CD4-positive, alpha-beta T cell (primary cell): Measurements from ENCODE around the gene C1QTNF7. TPM values are rescaled to one million over a fixed set of nuclear protein-coding genes. Genes with fewer than 3 reads are reported as not detected.

Experiments used
- ATAC-seq: fragments of 200-7000 bp; cut with Tn5 transposase; one replicate; pipeline ENCODE4 v1.10.0; 2022; ENCODE audit warnings: mild to moderate bottlenecking; ENCODE audit not compliant: poor library complexity
- CTCF ChIA-PET: fragments of 350-600 bp; sonication (Branson Sonifier 250); formaldehyde crosslinking; loops from one replicate; lab custom pipeline; 2021; ENCODE audit warnings: antibody characterized with exemption, inconsistent platforms; lab: Charles Lee
- POLR2A ChIA-PET: fragments of 350-600 bp; sonication (Branson Sonifier 250); formaldehyde crosslinking; loops from one replicate; lab custom pipeline; 2021; ENCODE audit warnings: antibody characterized with exemption, inconsistent platforms; lab: Charles Lee
- DNase-seq, 14 experiments: peaks; one replicate each; pipeline ENCODE4 v3.0.0-alpha.2; 2013 to 2020; ENCODE audit warnings: mixed read lengths in 2 of 14
- H3K27ac ChIP-seq, 2 donors: one replicate each; pipeline versions ENCODE4 v1.5.1 to v1.7.0; 2013; ENCODE audit warnings: low read length in 2 of 2, low read depth in 1 of 2, mild to moderate bottlenecking in 1 of 2
- H3K27me3 ChIP-seq, 2 experiments: 1 replicate in 1 of 2; 2 replicates in 1 of 2; pipeline versions ENCODE4 v1.6.1 to v1.7.0; 2013; ENCODE audit warnings: low read length in 2 of 2, control low read depth in 1 of 2, mild to moderate bottlenecking in 1 of 2, moderate library complexity in 1 of 2; ENCODE audit not compliant: insufficient read depth in 2 of 2, control insufficient read depth in 1 of 2
- H3K36me3 ChIP-seq: one replicate; pipeline ENCODE4 v1.6.1; 2013; ENCODE audit warnings: low read length, control low read depth; ENCODE audit not compliant: insufficient read depth
- H3K4me1 ChIP-seq: one replicate; pipeline ENCODE4 v1.6.1; 2013; ENCODE audit warnings: low read length, control low read depth; ENCODE audit not compliant: insufficient read depth
- H3K4me3 ChIP-seq: one replicate; pipeline ENCODE4 v1.5.1; 2013; ENCODE audit warnings: mild to moderate bottlenecking, low read length, moderate library complexity
- H3K9me3 ChIP-seq, 2 experiments: 1 replicate in 1 of 2; 2 replicates in 1 of 2; pipeline versions ENCODE4 v1.6.1 to v1.7.0; 2013; ENCODE audit warnings: low read length in 2 of 2, mild to moderate bottlenecking in 2 of 2, control low read depth in 1 of 2, moderate library complexity in 1 of 2; ENCODE audit not compliant: control insufficient read depth in 1 of 2, insufficient read depth in 1 of 2
- H3K27ac Mint-ChIP-seq: one replicate; pipeline ENCODE4 v1.8.0; 2020; ENCODE audit warnings: mixed read lengths
- H3K27me3 Mint-ChIP-seq: one replicate; pipeline ENCODE4 v1.8.0; 2021; ENCODE audit warnings: mixed read lengths
- H3K36me3 Mint-ChIP-seq: one replicate; pipeline ENCODE4 v1.8.0; 2021; ENCODE audit warnings: low read depth, mixed read lengths
- H3K4me1 Mint-ChIP-seq: one replicate; pipeline ENCODE4 v1.8.0; 2021; ENCODE audit warnings: low read depth, mixed read lengths
- H3K4me3 Mint-ChIP-seq: one replicate; pipeline ENCODE4 v1.8.0; 2020; ENCODE audit warnings: mild to moderate bottlenecking, mixed read lengths
- H3K9me3 Mint-ChIP-seq: one replicate; pipeline ENCODE4 v1.8.0; 2020; ENCODE audit warnings: mixed read lengths
- intact Hi-C, 2 experiments: fragments of 100-400 bp; cut with DNase I in 1 of 2; cut with micrococcal nuclease in 1 of 2; formaldehyde crosslinking; loops; one replicate each; pipeline versions ENCODE4 v1.15.1 to v1.9.0; 2023 to 2025; cut with DNase I, micrococcal nuclease
- total RNA-seq, 174 experiments: library from RNA in 2 of 174; stranded (reverse) in 2 of 174; gene quantifications; one replicate each; pipeline ENCODE4 v1.2.3 and lab custom pipeline; 2021 to 2026
- TF ChIP-seq, protein P1 (sequence below): fragments of 200-600 bp; IDR thresholded peaks from one replicate; pipeline ENCODE4 v1.8.0; 2022; ENCODE audit warnings: antibody characterized with exemption, mild to moderate bottlenecking

Gene C1QTNF7
- total RNA-seq, 2 experiments from 2014 or later = not detected

DNA sequence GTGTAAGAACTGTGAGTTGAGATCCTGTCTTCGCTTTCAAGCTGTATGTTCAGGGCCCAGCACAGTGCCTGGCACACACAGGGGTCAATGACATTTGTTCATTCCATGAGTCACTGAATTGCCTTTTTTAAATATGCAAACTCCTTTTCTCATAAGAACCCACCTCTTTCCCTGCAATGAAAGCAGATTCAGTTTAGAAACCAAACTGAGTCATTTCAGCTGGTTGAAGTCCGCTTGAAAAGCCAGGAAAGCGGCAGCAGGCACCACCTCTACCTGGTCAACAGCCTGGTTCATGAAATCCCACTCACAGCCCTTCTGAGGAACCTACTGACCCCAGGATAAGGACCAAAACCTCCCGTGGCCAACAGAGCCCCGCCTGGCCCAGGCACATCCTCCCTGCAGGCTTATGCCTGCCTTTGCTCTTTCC, 4.5 kb upstream of the C1QTNF7 start:
- TF ChIP-seq, protein P1, sequence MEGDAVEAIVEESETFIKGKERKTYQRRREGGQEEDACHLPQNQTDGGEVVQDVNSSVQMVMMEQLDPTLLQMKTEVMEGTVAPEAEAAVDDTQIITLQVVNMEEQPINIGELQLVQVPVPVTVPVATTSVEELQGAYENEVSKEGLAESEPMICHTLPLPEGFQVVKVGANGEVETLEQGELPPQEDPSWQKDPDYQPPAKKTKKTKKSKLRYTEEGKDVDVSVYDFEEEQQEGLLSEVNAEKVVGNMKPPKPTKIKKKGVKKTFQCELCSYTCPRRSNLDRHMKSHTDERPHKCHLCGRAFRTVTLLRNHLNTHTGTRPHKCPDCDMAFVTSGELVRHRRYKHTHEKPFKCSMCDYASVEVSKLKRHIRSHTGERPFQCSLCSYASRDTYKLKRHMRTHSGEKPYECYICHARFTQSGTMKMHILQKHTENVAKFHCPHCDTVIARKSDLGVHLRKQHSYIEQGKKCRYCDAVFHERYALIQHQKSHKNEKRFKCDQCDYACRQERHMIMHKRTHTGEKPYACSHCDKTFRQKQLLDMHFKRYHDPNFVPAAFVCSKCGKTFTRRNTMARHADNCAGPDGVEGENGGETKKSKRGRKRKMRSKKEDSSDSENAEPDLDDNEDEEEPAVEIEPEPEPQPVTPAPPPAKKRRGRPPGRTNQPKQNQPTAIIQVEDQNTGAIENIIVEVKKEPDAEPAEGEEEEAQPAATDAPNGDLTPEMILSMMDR = no peak
- ChIA-PET CTCF (no interaction called here), POLR2A (no interaction called here)
- no peaks in the 10 kb centered on the region for H3K27me3 ChIP-seq
- no peak overlapping the region for H3K27ac ChIP-seq
- Mint-ChIP-seq H3K4me1 (no peaks in the 10 kb centered on the region), H3K27me3 (no peaks in the 10 kb centered on the region), H3K9me3 (no peaks in the 10 kb centered on the region), H3K4me3 (no peak overlapping the region), H3K36me3 (no peaks in the 10 kb centered on the region), H3K27ac (no peak overlapping the region)
- ATAC-seq = no peak
- no peaks in the 10 kb centered on the region for H3K9me3 ChIP-seq
- H3K4me3 ChIP-seq = no peak overlapping the region
- H3K36me3 ChIP-seq = no peaks in the 10 kb centered on the region
- peaks cover 3% of the 10 kb centered on the region for H3K4me1 ChIP-seq
- no peak for DNase-seq
- intact Hi-C loops = no loop called here

DNA sequence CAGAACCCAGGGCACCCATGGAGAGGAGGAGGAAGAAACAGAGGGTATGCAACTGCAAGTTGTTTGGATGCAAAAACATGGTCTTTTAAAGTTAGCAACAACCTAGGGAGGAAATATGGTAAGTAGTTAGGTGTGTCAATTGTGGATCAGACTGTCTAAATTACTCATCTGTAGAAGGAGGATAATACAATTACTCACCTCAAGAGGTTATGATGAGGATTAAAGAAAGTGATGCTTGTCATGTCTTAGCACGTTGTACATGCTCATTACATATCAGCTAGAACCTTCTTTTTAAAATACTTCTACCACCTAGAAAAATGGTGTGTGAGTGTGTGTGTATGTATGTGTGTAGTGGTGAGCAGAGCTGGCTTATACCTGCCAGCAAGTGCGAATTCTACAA, 2.3 kb upstream of the C1QTNF7 start:
- Mint-ChIP-seq H3K27ac (no peak overlapping the region), H3K36me3 (no peaks in the 10 kb centered on the region), H3K4me3 (no peak overlapping the region), H3K27me3 (no peaks in the 10 kb centered on the region), H3K9me3 (no peaks in the 10 kb centered on the region), H3K4me1 (no peaks in the 10 kb centered on the region)
- H3K36me3 ChIP-seq = no peaks in the 10 kb centered on the region
- CTCF ChIA-PET = no interaction called here
- H3K4me1 ChIP-seq = peaks cover 3% of the 10 kb centered on the region
- DNase-seq = no peak
- POLR2A ChIA-PET = no interaction called here
- no peak overlapping the region for H3K4me3 ChIP-seq
- TF ChIP-seq, protein P1 = no peak
- H3K9me3 ChIP-seq = no peaks in the 10 kb centered on the region
- no peak for ATAC-seq
- H3K27ac ChIP-seq = no peak overlapping the region
- intact Hi-C loops = no loop called here
- no peaks in the 10 kb centered on the region for H3K27me3 ChIP-seq

DNA sequence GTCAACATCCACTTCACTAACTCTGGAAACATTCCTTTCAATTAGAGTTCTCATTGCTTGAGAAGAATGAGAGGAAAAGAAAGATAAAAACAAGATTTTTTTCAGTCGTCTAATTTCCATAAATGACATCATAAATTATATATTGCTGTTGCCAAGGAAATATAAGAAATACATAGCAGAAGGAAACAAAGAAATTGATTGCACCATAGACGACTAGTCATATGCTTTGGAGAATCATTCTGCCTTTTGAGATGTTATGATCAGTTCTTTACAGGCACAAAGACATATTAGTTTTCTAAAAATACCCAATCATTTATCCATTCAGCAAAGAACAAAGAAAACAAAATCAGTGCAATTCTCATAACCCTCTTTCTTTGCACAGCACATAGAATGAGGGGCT, 672 bp upstream of the C1QTNF7 start:
- no peaks in the 10 kb centered on the region for H3K36me3 Mint-ChIP-seq
- Histone ChIP-seq H3K9me3 (no peaks in the 10 kb centered on the region), H3K4me1 (peaks cover 3% of the 10 kb centered on the region), H3K27ac (no peak overlapping the region), H3K27me3 (no peaks in the 10 kb centered on the region), H3K4me3 (no peak overlapping the region), H3K36me3 (no peaks in the 10 kb centered on the region)
- no peak overlapping the region for H3K4me3 Mint-ChIP-seq
- intact Hi-C loops = no loop called here
- H3K27ac Mint-ChIP-seq = no peak overlapping the region
- ChIA-PET POLR2A (no interaction called here), CTCF (no interaction called here)
- H3K9me3 Mint-ChIP-seq = no peaks in the 10 kb centered on the region
- no peaks in the 10 kb centered on the region for H3K4me1 Mint-ChIP-seq
- TF ChIP-seq, protein P1 = no peak
- ATAC-seq (no peak), DNase-seq (no peak)
- H3K27me3 Mint-ChIP-seq = no peaks in the 10 kb centered on the region
